Breast epithelium (tissue), 4 donors: ENCODE data around the gene CYBRD1. TPM values are rescaled to one million over a fixed set of nuclear protein-coding genes. Genes with fewer than 3 reads are reported as not detected.
"Not testable (repeated sequence)": the region's sequence is repeated elsewhere in the genome, so short reads cannot be mapped to it uniquely, and the experiment has no call there.

Source experiments
- DNase-seq, 2 donors: peaks; one replicate each; pipeline ENCODE4 v3.0.0-alpha.2; 2019; ENCODE audit warnings: low spot score in 2 of 2
- H3K27ac ChIP-seq, 2 donors: fragments of 200-600 bp; sonication (generic) in 1 of 2; one replicate each; pipeline ENCODE4 v1.5.1; 2016 to 2019; ENCODE audit warnings: mild to moderate bottlenecking in 1 of 2
- H3K27me3 ChIP-seq, 2 donors: fragments of 200-600 bp; sonication (generic) in 1 of 2; one replicate each; pipeline versions ENCODE4 v1.5.1 to v1.6.0; 2017 to 2019; ENCODE audit warnings: control low read depth in 1 of 2, mild to moderate bottlenecking in 1 of 2
- H3K36me3 ChIP-seq: fragments of 200-600 bp; one replicate; pipeline ENCODE4 v1.5.1; 2019
- H3K4me1 ChIP-seq, 2 donors: fragments of 200-600 bp; sonication (generic); one replicate each; pipeline ENCODE4 v1.5.1; 2016 to 2019; ENCODE audit warnings: control low read depth in 1 of 2
- H3K4me3 ChIP-seq, 3 donors: fragments of 200-600 bp; sonication (generic); 1 replicate in 2 of 3; 2 replicates in 1 of 3; pipeline ENCODE4 v1.5.1; 2016 to 2019; ENCODE audit warnings: mild to moderate bottlenecking in 3 of 3, moderate library complexity in 2 of 3
- H3K9me3 ChIP-seq, 2 donors: fragments of 200-600 bp; sonication (generic) in 1 of 2; one replicate each; pipeline ENCODE4 v1.5.1; 2016 to 2019; ENCODE audit warnings: control low read depth in 1 of 2
- CTCF ChIP-seq, 3 donors: fragments of 450-650 bp; IDR thresholded peaks; one replicate each; pipeline ENCODE4 v1.5.1; 2016 to 2017; ENCODE audit warnings: antibody characterized with exemption in 3 of 3, mild to moderate bottlenecking in 3 of 3, moderate library complexity in 3 of 3
- POLR2A ChIP-seq: fragments of 450-650 bp; IDR thresholded peaks from one replicate; pipeline ENCODE4 v1.6.1; 2016; ENCODE audit warnings: antibody characterized with exemption, mild to moderate bottlenecking, moderate library complexity
- POLR2AphosphoS5 ChIP-seq, 3 donors: sonication (generic); formaldehyde crosslinking; IDR thresholded peaks; one replicate each; pipeline ENCODE4 v1.6.1; 2017; ENCODE audit warnings: antibody characterized with exemption in 3 of 3
- intact Hi-C: fragments of 100-400 bp; cut with DNase I; formaldehyde crosslinking; loops from one replicate; pipeline ENCODE4 v1.15.1; 2023; ENCODE audit warnings: low total_unique reads
- total RNA-seq, 3 donors: library from RNA; depleted of rRNA; stranded (reverse); fragments of >200 nt; gene quantifications; one replicate each; pipeline ENCODE4 v1.1.0, GENCODE V29; 2016

Gene CYBRD1
- total RNA-seq, 3 donors from 2014 or later, result 396 to 761 (median 409) TPM

DNA sequence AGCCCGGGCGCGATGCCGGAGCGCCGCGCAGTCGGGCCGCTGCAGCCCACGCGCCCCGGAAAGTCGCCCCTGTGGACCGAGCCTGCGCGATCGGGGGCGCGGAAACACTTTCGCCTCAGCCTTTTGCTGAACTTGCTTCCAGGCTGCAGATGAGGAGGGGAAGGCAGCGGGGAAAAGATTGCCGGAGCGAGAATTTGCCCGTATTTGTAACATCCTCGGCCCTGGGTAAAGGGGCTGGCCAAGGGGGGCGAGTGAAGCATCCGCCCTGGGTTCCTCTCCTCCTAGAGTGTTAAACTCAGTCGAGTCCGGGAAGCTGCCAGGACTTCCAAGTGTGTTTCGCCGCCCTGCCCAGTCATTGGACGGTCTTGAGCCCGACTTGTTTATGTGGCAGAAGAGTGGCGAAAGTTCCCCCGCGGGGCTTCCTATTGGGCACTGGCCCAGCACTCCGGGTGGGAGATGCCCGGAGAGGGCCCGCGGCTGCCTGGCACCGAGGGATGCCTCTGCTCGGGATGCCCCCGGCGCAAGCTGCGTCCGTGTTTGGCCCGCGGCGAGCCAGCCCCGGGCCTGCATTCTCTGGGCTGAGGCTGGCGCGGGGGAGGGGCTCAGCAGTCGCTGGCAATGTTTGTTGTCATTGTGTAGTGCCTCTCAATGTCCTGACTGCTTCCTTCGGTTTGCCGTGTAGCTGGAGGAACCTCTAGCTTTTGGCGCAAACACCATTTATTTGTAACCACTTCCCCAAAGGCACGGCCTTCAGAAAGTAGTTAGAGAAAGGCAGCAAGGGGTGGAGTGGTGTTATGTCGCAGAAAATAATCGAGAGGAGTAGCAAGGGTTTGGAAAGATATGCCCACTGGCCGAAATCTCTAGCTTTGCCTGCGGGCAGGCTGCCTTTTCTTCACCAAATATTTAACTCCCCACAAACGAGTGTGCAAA is 1.1 kb downstream of the CYBRD1 start:
- intact Hi-C loops, result no loop called here
- H3K4me1 ChIP-seq, result peaks cover 0 to 5% of the 10 kb centered on the region in 2 donors

DNA sequence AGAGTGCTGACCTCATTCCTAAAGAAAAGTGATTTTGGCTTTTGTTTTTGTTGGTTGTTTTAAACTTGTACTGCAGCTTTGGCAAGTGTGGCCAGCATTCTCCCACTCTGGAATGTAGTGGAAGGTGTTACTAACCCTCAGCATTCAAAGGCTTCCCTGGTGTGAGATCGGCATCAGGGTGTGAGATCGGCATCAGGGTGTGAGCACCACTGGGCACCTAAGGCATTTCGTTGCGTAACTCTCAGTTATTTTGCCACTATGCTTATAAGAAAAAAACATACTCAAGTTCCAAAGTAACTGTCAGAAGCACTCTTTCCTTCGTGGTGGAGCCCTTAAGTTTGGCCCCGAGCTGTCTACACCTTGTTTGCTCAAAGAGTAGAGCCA is 1.7 kb downstream of the CYBRD1 start:
- H3K36me3 ChIP-seq, result no peaks in the 10 kb centered on the region
- TF ChIP-seq CTCF (IDR thresholded peaks at IDR 0.05), result no peak
- no peak for TF ChIP-seq POLR2A
- TF ChIP-seq POLR2AphosphoS5 (IDR thresholded peaks at IDR 0.05), result no peak
- H3K4me3 ChIP-seq, result peak overlapping the region; percentile 81 to 100 (median 98)
- H3K27me3 ChIP-seq, result no peaks in the 10 kb centered on the region
- intact Hi-C loops, result no loop called here
- H3K9me3 ChIP-seq, result no peaks in the 10 kb centered on the region
- DNase-seq, result peak in 1 of 2 donors; percentile 75
- peaks cover 0 to 5% of the 10 kb centered on the region in 2 donors for H3K4me1 ChIP-seq
- H3K27ac ChIP-seq, result peak overlapping the region; percentile 96 to 100

More for the DNA sequence above, 1.1 kb downstream of the CYBRD1 start:
- Histone ChIP-seq H3K9me3 (no peaks in the 10 kb centered on the region), H3K36me3 (no peaks in the 10 kb centered on the region), H3K27me3 (no peaks in the 10 kb centered on the region), H3K27ac (peak overlapping the region; percentile 96 to 100), H3K4me3 (peak overlapping the region; percentile 81 to 100 (median 98))
- TF ChIP-seq POLR2AphosphoS5 (IDR thresholded peaks at IDR 0.05), result peak in 2 of 3 donors; percentile 18 to 77
- TF ChIP-seq POLR2A, result peak; percentile 16
- TF ChIP-seq CTCF (IDR thresholded peaks at IDR 0.05), result no peak
- DNase-seq, result peak; percentile 82 to 86

DNA sequence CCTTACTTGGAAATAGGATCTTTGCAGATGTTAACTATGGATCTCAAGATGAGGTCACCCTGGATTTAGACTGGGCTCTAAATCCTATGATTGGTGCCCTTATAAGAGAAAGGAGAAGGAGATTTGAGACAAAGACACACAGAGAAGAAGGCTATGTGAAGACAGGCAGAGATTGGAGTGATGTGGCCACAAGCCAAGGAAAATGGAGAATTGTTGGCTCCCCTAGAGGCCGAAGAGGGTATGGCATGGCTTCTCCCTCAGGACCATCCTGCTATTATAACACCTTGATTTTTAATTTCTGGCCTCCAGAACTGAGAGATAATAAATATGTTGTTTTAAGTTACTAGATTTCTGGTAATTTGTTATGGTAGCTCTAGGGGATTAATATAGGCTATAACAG is 7.6 kb downstream of the CYBRD1 start:
- intact Hi-C loops, result no loop called here
- no peak for DNase-seq
- H3K27me3 ChIP-seq, result no peaks in the 10 kb centered on the region
- no peaks in the 10 kb centered on the region for H3K9me3 ChIP-seq
- TF ChIP-seq POLR2AphosphoS5 (IDR thresholded peaks at IDR 0.05), result no peak
- peak in 2 of 3 donors; percentile 17 to 25 for TF ChIP-seq CTCF (IDR thresholded peaks at IDR 0.05)
- H3K36me3 ChIP-seq, result no peaks in the 10 kb centered on the region
- H3K27ac ChIP-seq, result peak overlapping the region; percentile 10 to 17
- no peaks in the 10 kb centered on the region for H3K4me1 ChIP-seq
- H3K4me3 ChIP-seq, result no peak overlapping the region

DNA sequence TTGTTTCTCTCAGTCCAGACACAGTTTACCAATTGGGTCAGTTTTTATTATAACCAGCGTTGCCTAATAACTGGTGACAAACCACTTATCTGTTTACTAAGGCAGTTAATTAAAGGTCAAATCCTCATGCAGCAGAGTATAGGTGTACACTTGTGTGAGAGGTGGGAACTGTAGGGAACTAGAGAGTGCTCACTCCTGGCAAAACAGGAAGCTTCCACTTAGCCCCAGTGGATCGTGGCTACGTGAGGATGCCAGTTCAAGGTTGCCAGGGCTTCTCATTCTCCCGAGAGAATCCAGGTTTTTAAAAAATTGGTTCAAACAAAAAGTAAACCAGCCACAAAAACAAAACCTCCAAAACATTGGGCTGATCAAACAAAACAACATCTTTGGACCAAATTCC is 8.1 kb downstream of the CYBRD1 start:
- Histone ChIP-seq H3K4me3 (no peak overlapping the region), H3K27ac (peak overlapping the region; percentile 10 to 17), H3K4me1 (no peaks in the 10 kb centered on the region), H3K36me3 (no peaks in the 10 kb centered on the region), H3K9me3 (no peaks in the 10 kb centered on the region), H3K27me3 (no peaks in the 10 kb centered on the region)
- no peak for DNase-seq
- TF ChIP-seq POLR2AphosphoS5 (IDR thresholded peaks at IDR 0.05) (no peak), POLR2A (no peak), CTCF (IDR thresholded peaks at IDR 0.05) (no peak)
- intact Hi-C loops, result no loop called here

GRCh38 chr2:171530859-171531258 is 8.6 kb downstream of the CYBRD1 start:
- intact Hi-C loops, H3K27me3 ChIP-seq, H3K4me1 ChIP-seq, DNase-seq, H3K9me3 ChIP-seq, H3K4me3 ChIP-seq, H3K36me3 ChIP-seq: not testable (repeated sequence)
- peak overlapping the region; percentile 10 to 13 for H3K27ac ChIP-seq
